Breast epithelium (tissue), 3 donors: ENCODE measurements around the gene ZNF580.
A peak's percentile ranks its signal among the peaks of the same experiment; 100 is the strongest.

Experiments
- CTCF ChIP-seq, 3 donors: fragments of 450-650 bp; IDR thresholded peaks; one replicate each; pipeline ENCODE4 v1.5.1; 2016 to 2017; ENCODE audit warnings: antibody characterized with exemption in 3 of 3, mild to moderate bottlenecking in 3 of 3, moderate library complexity in 3 of 3
- POLR2A ChIP-seq: fragments of 450-650 bp; IDR thresholded peaks from one replicate; pipeline ENCODE4 v1.6.1; 2016; ENCODE audit warnings: antibody characterized with exemption, mild to moderate bottlenecking, moderate library complexity

DNA sequence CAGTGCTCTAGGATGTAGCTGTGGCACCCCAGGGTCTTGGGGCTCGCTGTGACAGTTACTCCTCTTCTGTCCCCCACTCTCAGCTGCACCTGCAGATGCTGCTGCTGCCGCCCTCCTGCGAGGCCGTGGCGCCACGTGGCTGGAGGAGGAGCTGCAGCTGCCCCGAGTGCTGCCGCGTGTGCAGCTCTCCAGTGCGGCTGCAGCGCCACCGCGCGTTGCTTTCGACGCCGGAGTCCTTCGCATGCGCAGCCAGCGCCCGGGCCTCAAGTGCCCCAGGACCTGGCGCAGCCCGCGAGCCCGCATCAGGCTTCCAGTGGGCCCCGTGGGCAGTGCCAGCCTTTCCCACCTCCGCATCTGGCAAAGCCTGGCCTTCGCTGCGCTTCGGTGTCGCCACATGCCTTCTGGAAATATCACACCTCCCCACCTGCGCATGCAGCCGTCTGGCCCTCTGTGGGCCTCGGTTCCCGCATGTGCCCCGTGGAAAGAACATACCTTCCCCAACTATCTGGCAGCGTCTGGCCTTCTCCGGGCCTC, 692 bp upstream of the ZNF580 start:
- peak; percentile 33 to 58 (median 58) for TF ChIP-seq CTCF (IDR thresholded peaks at IDR 0.05)
- TF ChIP-seq POLR2A: no peak
